ENCODE measurements around the gene FAM72A.
"Not testable (repeated sequence)": the region's sequence is repeated elsewhere in the genome, so short reads cannot be mapped to it uniquely, and the experiment has no call there.

Gene FAM72A

DNA sequence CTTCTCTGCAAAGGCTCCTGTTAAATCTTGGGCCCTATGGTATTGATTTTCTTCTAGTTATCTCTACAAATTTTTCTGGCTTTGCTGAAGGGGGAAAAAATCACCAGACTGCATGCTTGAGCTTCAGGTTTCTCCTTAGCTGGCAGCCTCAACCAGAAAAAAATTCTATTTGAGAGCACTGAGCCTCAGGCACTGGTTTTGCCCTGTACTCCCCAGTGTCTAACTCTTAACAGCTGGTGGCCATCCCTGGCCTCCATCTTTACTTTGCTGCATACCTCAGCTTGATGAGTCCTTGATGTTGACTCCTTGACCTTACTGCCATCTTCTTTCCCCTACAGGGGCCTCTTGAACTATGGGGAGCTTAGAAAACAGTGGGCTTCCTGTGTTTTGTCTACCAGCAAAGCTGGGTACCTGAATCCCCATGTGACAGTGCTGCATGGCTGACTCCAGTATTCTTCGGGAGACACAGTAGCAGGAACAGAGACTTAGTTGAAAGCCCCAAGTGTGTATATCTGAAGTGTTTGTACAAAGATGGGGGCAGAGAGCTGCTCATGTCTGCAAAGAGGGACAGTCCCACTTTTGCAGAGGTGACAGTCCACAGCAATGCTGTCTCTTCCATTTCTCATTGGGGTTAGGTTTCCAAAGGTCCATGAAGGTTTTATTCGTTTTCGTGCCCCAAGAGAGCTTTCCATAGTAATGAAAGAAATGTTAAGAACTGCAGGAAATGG is 31.7 kb upstream of the FAM72A start:
- H3K4me1 ChIP-seq (ENCODE audit: control insufficient read depth, low read length); H3F3A ChIP-seq (ENCODE audit: control insufficient read depth, insufficient read depth); H3K4me2 ChIP-seq (ENCODE audit: low read length); H3K9me2 ChIP-seq (replicated peaks; ENCODE audit: control insufficient read depth, low read length); H4K20me1 ChIP-seq (ENCODE audit: control insufficient read depth, insufficient read depth, low read depth, low read length); H3K9me3 ChIP-seq (ENCODE audit: control insufficient read depth, insufficient read depth, low read length); H3K27me3 ChIP-seq (ENCODE audit: control insufficient read depth, low read length); H3K27ac ChIP-seq (ENCODE audit: low read depth, low read length); H3K4me3 ChIP-seq (ENCODE audit: low read length); H3K79me2 ChIP-seq (ENCODE audit: control insufficient read depth, low read length); H3K36me3 ChIP-seq (ENCODE audit: control insufficient read depth, low read length): not testable (repeated sequence)

DNA sequence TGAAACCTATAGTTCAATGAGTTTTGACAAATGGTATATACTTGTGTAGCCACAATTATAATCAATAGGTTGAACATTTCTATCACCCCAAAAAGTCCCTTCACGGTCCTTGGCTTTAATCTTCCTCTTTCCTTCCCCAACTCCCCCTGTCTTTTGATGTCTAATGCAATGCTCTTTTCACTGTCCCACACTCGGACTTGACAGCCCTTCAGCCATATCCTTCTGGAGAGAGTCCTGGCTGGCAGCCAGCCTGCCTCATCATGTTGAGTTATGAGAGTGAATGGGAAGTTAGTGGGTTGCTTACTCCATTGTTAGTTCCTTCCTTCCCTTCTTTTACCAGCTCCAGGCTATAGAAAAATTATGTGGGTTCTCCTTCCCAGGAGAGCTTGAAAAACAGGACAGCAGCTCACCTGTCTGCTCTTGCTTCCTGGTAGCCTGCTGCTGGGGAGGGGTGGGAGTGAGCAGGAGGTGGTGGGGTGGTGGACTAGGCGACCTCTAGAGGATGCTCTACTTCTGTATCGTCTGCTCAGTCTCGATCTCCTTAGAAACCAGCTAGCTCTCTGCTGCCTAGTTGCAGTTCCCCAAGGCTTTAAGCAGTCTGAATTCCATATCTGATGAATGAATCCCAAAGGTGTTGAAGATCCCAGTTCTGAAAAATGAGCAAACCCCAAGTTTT is 30.5 kb upstream of the FAM72A start:
- not testable (repeated sequence) for H3K9me2 ChIP-seq (replicated peaks; ENCODE audit: control insufficient read depth, low read length); H4K20me1 ChIP-seq (ENCODE audit: control insufficient read depth, insufficient read depth, low read depth, low read length); H3K36me3 ChIP-seq (ENCODE audit: control insufficient read depth, low read length); H3K4me2 ChIP-seq (ENCODE audit: low read length); H3K27ac ChIP-seq (ENCODE audit: low read depth, low read length); H3K9me3 ChIP-seq (ENCODE audit: control insufficient read depth, insufficient read depth, low read length); H3K79me2 ChIP-seq (ENCODE audit: control insufficient read depth, low read length); H3K4me3 ChIP-seq (ENCODE audit: low read length); H3F3A ChIP-seq (ENCODE audit: control insufficient read depth, insufficient read depth); H3K27me3 ChIP-seq (ENCODE audit: control insufficient read depth, low read length); H3K4me1 ChIP-seq (ENCODE audit: control insufficient read depth, low read length)

DNA sequence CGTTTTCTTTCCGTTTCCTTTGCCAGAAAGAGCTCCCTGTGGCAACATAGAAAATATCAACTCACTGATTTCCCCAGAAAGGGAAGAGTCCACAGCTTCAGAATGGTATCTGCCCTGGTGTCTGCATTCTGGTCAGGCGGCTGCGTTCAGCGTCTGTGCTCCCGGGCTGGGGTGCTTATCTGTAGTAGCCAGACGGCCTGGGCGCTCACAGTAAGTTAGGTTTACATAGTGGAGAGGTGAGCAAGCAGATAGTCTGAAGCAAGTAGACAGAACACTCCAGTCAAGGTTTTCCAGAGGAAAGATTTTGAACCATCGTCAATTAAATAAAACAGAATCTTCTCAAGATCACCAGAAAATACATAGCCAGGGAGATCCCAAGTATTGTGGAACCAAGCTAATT is 29.4 kb upstream of the FAM72A start:
- not testable (repeated sequence) for H3K9me3 ChIP-seq (ENCODE audit: control insufficient read depth, insufficient read depth, low read length); H3K79me2 ChIP-seq (ENCODE audit: control insufficient read depth, low read length); H3K4me2 ChIP-seq (ENCODE audit: low read length); H3K27me3 ChIP-seq (ENCODE audit: control insufficient read depth, low read length); H4K20me1 ChIP-seq (ENCODE audit: control insufficient read depth, insufficient read depth, low read depth, low read length); H3K9me2 ChIP-seq (replicated peaks; ENCODE audit: control insufficient read depth, low read length); H3K4me3 ChIP-seq (ENCODE audit: low read length); H3K36me3 ChIP-seq (ENCODE audit: control insufficient read depth, low read length); H3F3A ChIP-seq (ENCODE audit: control insufficient read depth, insufficient read depth); H3K4me1 ChIP-seq (ENCODE audit: control insufficient read depth, low read length); H3K27ac ChIP-seq (ENCODE audit: low read depth, low read length)

DNA sequence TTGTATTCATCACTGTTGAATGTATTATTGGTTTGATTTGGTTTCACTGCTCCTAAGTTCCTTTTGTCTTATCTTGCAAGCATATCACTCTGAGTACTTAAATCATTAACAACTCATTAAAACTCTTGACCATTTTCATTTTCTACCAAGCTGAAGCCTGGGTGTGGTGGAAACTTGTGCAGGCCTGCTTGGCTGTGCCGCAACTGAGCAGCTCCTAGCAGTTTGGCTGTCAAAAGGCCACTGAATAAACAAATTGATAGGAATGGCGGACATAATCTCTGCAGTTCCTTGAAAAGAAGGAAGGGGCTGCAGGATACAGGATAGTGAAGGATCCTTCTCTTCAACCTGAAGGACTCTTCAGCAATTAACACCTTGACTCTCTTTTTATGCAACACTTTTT is 26.6 kb upstream of the FAM72A start:
- H3K79me2 ChIP-seq (ENCODE audit: control insufficient read depth, low read length); H3F3A ChIP-seq (ENCODE audit: control insufficient read depth, insufficient read depth); H3K27me3 ChIP-seq (ENCODE audit: control insufficient read depth, low read length); H4K20me1 ChIP-seq (ENCODE audit: control insufficient read depth, insufficient read depth, low read depth, low read length); H3K4me2 ChIP-seq (ENCODE audit: low read length); H3K9me2 ChIP-seq (replicated peaks; ENCODE audit: control insufficient read depth, low read length); H3K4me1 ChIP-seq (ENCODE audit: control insufficient read depth, low read length); H3K4me3 ChIP-seq (ENCODE audit: low read length); H3K36me3 ChIP-seq (ENCODE audit: control insufficient read depth, low read length); H3K27ac ChIP-seq (ENCODE audit: low read depth, low read length); H3K9me3 ChIP-seq (ENCODE audit: control insufficient read depth, insufficient read depth, low read length): not testable (repeated sequence)

DNA sequence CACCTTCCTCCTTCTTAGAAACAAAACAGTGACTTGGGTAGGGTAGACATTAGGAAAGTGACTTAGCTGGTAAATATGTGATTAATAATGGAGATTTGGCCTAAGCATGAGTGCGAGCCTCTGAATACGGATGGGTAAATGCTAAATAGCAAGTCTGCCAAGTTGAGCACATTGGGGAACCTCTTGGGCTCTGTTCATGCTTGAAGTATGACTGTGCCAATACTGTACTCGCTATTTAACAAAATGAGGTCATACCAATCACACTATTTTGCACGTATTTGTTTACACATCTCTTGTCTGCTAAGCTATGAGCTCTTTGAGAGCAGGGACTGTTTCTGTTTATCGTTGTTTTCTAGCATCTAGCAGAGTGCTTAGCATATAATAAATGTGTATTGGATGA is 24.2 kb upstream of the FAM72A start:
- H3K27ac ChIP-seq (ENCODE audit: low read depth, low read length); H3K9me3 ChIP-seq (ENCODE audit: control insufficient read depth, insufficient read depth, low read length); H3K36me3 ChIP-seq (ENCODE audit: control insufficient read depth, low read length); H4K20me1 ChIP-seq (ENCODE audit: control insufficient read depth, insufficient read depth, low read depth, low read length); H3K4me2 ChIP-seq (ENCODE audit: low read length); H3K79me2 ChIP-seq (ENCODE audit: control insufficient read depth, low read length); H3K9me2 ChIP-seq (replicated peaks; ENCODE audit: control insufficient read depth, low read length); H3K27me3 ChIP-seq (ENCODE audit: control insufficient read depth, low read length); H3F3A ChIP-seq (ENCODE audit: control insufficient read depth, insufficient read depth); H3K4me1 ChIP-seq (ENCODE audit: control insufficient read depth, low read length); H3K4me3 ChIP-seq (ENCODE audit: low read length): not testable (repeated sequence)

DNA sequence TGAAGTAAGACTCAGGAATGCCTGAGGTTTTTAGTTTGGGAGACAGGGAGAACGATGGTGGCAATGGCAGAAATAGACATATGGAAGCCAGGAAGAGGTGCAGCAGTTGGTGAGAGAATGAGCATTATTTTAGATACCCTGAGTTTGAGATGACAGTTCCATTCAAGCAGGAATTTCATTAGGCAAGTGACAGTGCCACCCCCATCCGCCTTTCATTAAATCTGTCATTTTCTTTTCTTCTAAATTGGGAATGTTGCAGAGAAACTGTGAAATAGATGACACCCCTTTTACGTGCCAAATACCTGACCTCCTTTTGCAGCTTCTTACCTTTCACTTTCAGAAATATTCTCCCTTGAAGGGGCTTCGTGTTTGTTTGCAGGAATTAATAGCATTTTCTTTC is 22.7 kb upstream of the FAM72A start:
- H3K27me3 ChIP-seq (ENCODE audit: control insufficient read depth, low read length); H4K20me1 ChIP-seq (ENCODE audit: control insufficient read depth, insufficient read depth, low read depth, low read length); H3K4me3 ChIP-seq (ENCODE audit: low read length); H3K79me2 ChIP-seq (ENCODE audit: control insufficient read depth, low read length); H3K4me1 ChIP-seq (ENCODE audit: control insufficient read depth, low read length); H3K4me2 ChIP-seq (ENCODE audit: low read length); H3K27ac ChIP-seq (ENCODE audit: low read depth, low read length); H3K9me2 ChIP-seq (replicated peaks; ENCODE audit: control insufficient read depth, low read length); H3K36me3 ChIP-seq (ENCODE audit: control insufficient read depth, low read length); H3F3A ChIP-seq (ENCODE audit: control insufficient read depth, insufficient read depth); H3K9me3 ChIP-seq (ENCODE audit: control insufficient read depth, insufficient read depth, low read length): not testable (repeated sequence)

DNA sequence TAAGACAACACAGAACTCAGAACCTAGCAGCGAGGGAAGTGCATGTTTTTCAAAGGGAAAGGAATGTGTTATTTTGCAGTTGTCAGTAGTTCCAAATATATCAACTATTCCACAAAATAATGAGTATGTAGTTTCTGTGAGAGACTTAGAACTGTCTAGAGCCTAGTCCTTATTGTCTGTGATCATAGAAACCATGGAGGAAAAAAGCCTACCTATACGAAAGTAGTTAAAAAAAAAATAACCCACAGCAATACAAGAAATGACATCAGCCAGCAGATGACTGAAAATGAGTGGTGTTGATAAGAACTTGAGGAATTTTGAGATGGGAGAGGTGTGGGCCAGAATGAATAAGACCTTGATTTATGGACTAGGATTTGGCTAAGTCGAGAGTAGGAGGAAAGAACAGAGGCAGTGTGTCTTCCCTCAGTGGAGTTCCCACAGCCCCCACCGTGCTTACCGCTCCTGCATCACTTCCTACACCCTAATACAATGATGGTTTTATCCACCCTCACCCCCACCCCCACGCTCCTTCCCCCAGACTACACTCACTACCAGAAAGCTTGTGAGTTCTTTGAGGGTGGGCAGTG is 21.6 kb upstream of the FAM72A start:
- H3K79me2 ChIP-seq (ENCODE audit: control insufficient read depth, low read length); H3K27me3 ChIP-seq (ENCODE audit: control insufficient read depth, low read length); H3K27ac ChIP-seq (ENCODE audit: low read depth, low read length): not testable (repeated sequence)

DNA sequence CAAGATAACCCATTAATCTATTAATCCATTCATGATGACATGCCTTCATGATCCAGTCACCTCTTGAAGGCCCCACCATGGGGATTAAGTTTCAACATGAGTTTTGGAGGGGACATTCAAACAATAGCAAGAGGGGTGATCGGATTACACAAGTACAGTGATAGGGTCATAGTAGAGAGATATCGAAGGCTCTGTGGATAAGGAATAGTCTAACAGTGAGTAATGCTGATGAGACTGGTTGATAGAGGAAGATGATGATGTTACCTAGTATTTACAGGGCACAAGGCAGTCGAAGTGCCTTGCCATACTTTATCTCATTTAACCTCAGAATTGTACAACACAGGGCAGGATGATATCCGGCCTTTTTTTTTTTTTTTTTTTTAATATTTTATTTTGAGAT is 18.9 kb upstream of the FAM72A start:
- H3F3A ChIP-seq (ENCODE audit: control insufficient read depth, insufficient read depth); H4K20me1 ChIP-seq (ENCODE audit: control insufficient read depth, insufficient read depth, low read depth, low read length); H3K27me3 ChIP-seq (ENCODE audit: control insufficient read depth, low read length); H3K4me2 ChIP-seq (ENCODE audit: low read length); H3K36me3 ChIP-seq (ENCODE audit: control insufficient read depth, low read length); H3K9me3 ChIP-seq (ENCODE audit: control insufficient read depth, insufficient read depth, low read length); H3K4me1 ChIP-seq (ENCODE audit: control insufficient read depth, low read length); H3K9me2 ChIP-seq (replicated peaks; ENCODE audit: control insufficient read depth, low read length); H3K79me2 ChIP-seq (ENCODE audit: control insufficient read depth, low read length); H3K4me3 ChIP-seq (ENCODE audit: low read length); H3K27ac ChIP-seq (ENCODE audit: low read depth, low read length): not testable (repeated sequence)

More for the DNA sequence above, 21.6 kb upstream of the FAM72A start:
- H3K4me3 ChIP-seq (ENCODE audit: low read length); H3K9me3 ChIP-seq (ENCODE audit: control insufficient read depth, insufficient read depth, low read length); H3K36me3 ChIP-seq (ENCODE audit: control insufficient read depth, low read length); H3K9me2 ChIP-seq (replicated peaks; ENCODE audit: control insufficient read depth, low read length); H3K4me2 ChIP-seq (ENCODE audit: low read length); H3K4me1 ChIP-seq (ENCODE audit: control insufficient read depth, low read length); H3F3A ChIP-seq (ENCODE audit: control insufficient read depth, insufficient read depth); H4K20me1 ChIP-seq (ENCODE audit: control insufficient read depth, insufficient read depth, low read depth, low read length): not testable (repeated sequence)

Measured in DOHH2 (cell line).